Stimulated activated CD8-positive, alpha-beta memory T cell treated with anti-CD3 and anti-CD28 coated beads, Interleukin-15, amount 100 ng/mL, for 48 hours (primary cell): ENCODE results near the gene LOXL1.

ENCODE experiments used
- DNase-seq, 2 donors: peaks; one replicate each; pipeline ENCODE4 v3.0.0-alpha.2; 2020; ENCODE audit warnings: low read depth in 2 of 2

Gene LOXL1

GRCh38 chr15:73899197-73900094 is 26.8 kb upstream of the LOXL1 start:
- DNase-seq: no peak

GRCh38 chr15:73900095-73900712 is 26.1 kb upstream of the LOXL1 start:
- no peak for DNase-seq

GRCh38 chr15:73901126-73901810 is 25.0 kb upstream of the LOXL1 start:
- no peak for DNase-seq

GRCh38 chr15:73902121-73903020 is 23.9 kb upstream of the LOXL1 start:
- DNase-seq: no peak

- DNase-seq: no peak
These were observed 22.0 kb upstream of the LOXL1 start for GRCh38 chr15:73904026-73904815.

- no peak for DNase-seq
These were observed 20.9 kb upstream of the LOXL1 start for GRCh38 chr15:73905225-73905827.

GRCh38 chr15:73906346-73907034 is 19.8 kb upstream of the LOXL1 start:
- no peak for DNase-seq

- DNase-seq: no peak
These were observed 19.2 kb upstream of the LOXL1 start for GRCh38 chr15:73907035-73907408.

GRCh38 chr15:73908030-73908821 is 18.0 kb upstream of the LOXL1 start:
- DNase-seq: peak; percentile 50 to 53

GRCh38 chr15:73908822-73909122 is 17.5 kb upstream of the LOXL1 start:
- DNase-seq: no peak

GRCh38 chr15:73909651-73910050 is 16.6 kb upstream of the LOXL1 start:
- DNase-seq: no peak

GRCh38 chr15:73910522-73911303 is 15.5 kb upstream of the LOXL1 start:
- no peak for DNase-seq

GRCh38 chr15:73912030-73912596 is 14.1 kb upstream of the LOXL1 start:
- no peak for DNase-seq

- DNase-seq: no peak
These were observed 12.1 kb upstream of the LOXL1 start for GRCh38 chr15:73914145-73914544.

- DNase-seq: no peak
These were observed 11.2 kb upstream of the LOXL1 start for GRCh38 chr15:73915082-73915481.

GRCh38 chr15:73918784-73919183 is 7.5 kb upstream of the LOXL1 start:
- DNase-seq: no peak

- DNase-seq: no peak
These were observed 6.6 kb upstream of the LOXL1 start for GRCh38 chr15:73919706-73920105.
